Neural cell (in vitro differentiated cells): ENCODE data around the gene DIDO1.

Experiments
- CTCF ChIP-seq: fragments of 450-650 bp; IDR thresholded peaks from 2 replicates; pipeline ENCODE4 v1.5.1; 2014; ENCODE audit warnings: antibody characterized with exemption, mild to moderate bottlenecking, moderate library complexity; ENCODE audit not compliant: poor library complexity, severe bottlenecking
- EP300 ChIP-seq: fragments of 450-650 bp; conservative IDR thresholded peaks from 2 replicates; pipeline ENCODE4 v1.6.1; 2014; ENCODE audit warnings: antibody characterized with exemption, mild to moderate bottlenecking, moderate library complexity; ENCODE audit not compliant: poor library complexity, severe bottlenecking
- POLR2AphosphoS5 ChIP-seq: IDR thresholded peaks from 2 replicates; pipeline ENCODE4 v1.6.1; 2012
- RAD21 ChIP-seq: fragments of 450-650 bp; conservative IDR thresholded peaks from 2 replicates; pipeline ENCODE4 v1.6.1; 2014; ENCODE audit warnings: antibody characterized with exemption, mild to moderate bottlenecking, moderate library complexity
- REST ChIP-seq: IDR thresholded peaks from 2 replicates; pipeline ENCODE4 v1.6.1; 2012; ENCODE audit warnings: borderline replicate concordance
- SMC3 ChIP-seq: fragments of 450-650 bp; conservative IDR thresholded peaks from 2 replicates; pipeline ENCODE4 v1.6.1; 2014; ENCODE audit warnings: antibody characterized with exemption, mild to moderate bottlenecking, moderate library complexity; ENCODE audit not compliant: poor library complexity
- TAF1 ChIP-seq: IDR thresholded peaks from 2 replicates; pipeline ENCODE4 v1.6.1; 2012; ENCODE audit warnings: low read depth

GRCh38 chr20:62969939-62970306 lies 43.6 kb upstream of the DIDO1 start:
- no peak for TF ChIP-seq CTCF
- TF ChIP-seq REST: no peak
- TF ChIP-seq TAF1: no peak
- no peak for TF ChIP-seq SMC3
- no peak for TF ChIP-seq EP300
- no peak for TF ChIP-seq RAD21
- no peak for TF ChIP-seq POLR2AphosphoS5
